Upper lobe of left lung (tissue), 6 donors: Measurements from ENCODE around the gene CD300A. TPM values are rescaled to one million over a fixed set of nuclear protein-coding genes. Genes with fewer than 3 reads are reported as not detected.
A peak's percentile ranks its signal among the peaks of the same experiment; 100 is the strongest.
"Not testable (repeated sequence)": the region's sequence is repeated elsewhere in the genome, so short reads cannot be mapped to it uniquely, and the experiment has no call there.

Source experiments
- ATAC-seq, 2 donors: fragments of 200-7000 bp; cut with Tn5 transposase; one replicate each; pipeline ENCODE4 v1.9.1; 2022; ENCODE audit warnings: mild to moderate bottlenecking in 2 of 2, moderate library complexity in 2 of 2; ENCODE audit not compliant: low FRiP score in 2 of 2
- DNase-seq, 2 donors: peaks; one replicate each; pipeline ENCODE4 v3.0.0-alpha.2; 2019 to 2020
- H3K27ac ChIP-seq, 4 donors: fragments of 200-600 bp; sonication (generic); one replicate each; pipeline ENCODE4 v1.5.1; 2016 to 2019
- H3K27me3 ChIP-seq, 4 donors: fragments of 200-600 bp; sonication (generic); one replicate each; pipeline ENCODE4 v1.5.1; 2017 to 2019
- H3K36me3 ChIP-seq, 4 donors: fragments of 200-600 bp; sonication (generic); one replicate each; pipeline ENCODE4 v1.5.1; 2016 to 2019
- H3K4me1 ChIP-seq, 4 donors: fragments of 200-600 bp; sonication (generic); one replicate each; pipeline ENCODE4 v1.5.1; 2018 to 2019
- H3K4me3 ChIP-seq, 4 donors: fragments of 200-600 bp; sonication (generic); one replicate each; pipeline ENCODE4 v1.5.1; 2017 to 2019; ENCODE audit warnings: mild to moderate bottlenecking in 2 of 4, moderate library complexity in 1 of 4
- H3K9me3 ChIP-seq, 4 donors: fragments of 200-600 bp; sonication (generic); one replicate each; pipeline ENCODE4 v1.5.1; 2018 to 2019
- CTCF ChIP-seq, 6 experiments: fragments of 450-650 bp in 4 of 6; fragments of 200-600 bp in 2 of 6; sonication (generic) in 2 of 6; IDR thresholded peaks; one replicate each; pipeline ENCODE4 v1.5.1; 2016 to 2019; ENCODE audit warnings: antibody characterized with exemption in 6 of 6
- EP300 ChIP-seq, 4 donors: sonication (generic); formaldehyde crosslinking; IDR thresholded peaks; one replicate each; pipeline ENCODE4 v1.5.1; 2017; ENCODE audit warnings: antibody characterized with exemption in 4 of 4, control low read depth in 2 of 4
- POLR2A ChIP-seq, 4 donors: fragments of 450-650 bp; IDR thresholded peaks; one replicate each; pipeline ENCODE4 v1.5.1; 2016 to 2017; ENCODE audit warnings: antibody characterized with exemption in 4 of 4, mild to moderate bottlenecking in 2 of 4
- POLR2AphosphoS5 ChIP-seq, 2 donors: sonication (generic); formaldehyde crosslinking; IDR thresholded peaks; one replicate each; pipeline ENCODE4 v1.5.1; 2017; ENCODE audit warnings: antibody characterized with exemption in 2 of 2
- WGBS, 2 donors: methylation state at CpG; one replicate each; pipeline ENCODE4 v1.1.5; 2017 to 2018; 5-methylcytosine and 5-hydroxymethylcytosine counted together
- total RNA-seq, 6 donors: library from RNA; depleted of rRNA in 4 of 6; stranded (reverse); fragments of >200 nt in 4 of 6; gene quantifications; one replicate each; pipeline versions ENCODE4 v1.1.0 to v1.2.1, GENCODE V29; 2016 to 2021
- donor health status: DM: no; HTN: no; CAD: no; lungs with moderate emphysema.
- donor health status: DM: no; HTN: yes; CAD: no; lungs with severe emphysema.

Gene CD300A
- total RNA-seq, 6 donors from 2014 or later: 10.7 to 26.5 (median 18.0) TPM

GRCh38 chr17:74514632-74515334, 48.3 kb downstream of the CD300A start:
- no peaks in the 10 kb centered on the region for H3K9me3 ChIP-seq
- peaks cover 0 to 6% (median 0%) of the 10 kb centered on the region in 4 donors for H3K4me1 ChIP-seq
- TF ChIP-seq CTCF (IDR thresholded peaks at IDR 0.05) (no peak), EP300 (IDR thresholded peaks at IDR 0.05) (no peak), POLR2AphosphoS5 (IDR thresholded peaks at IDR 0.05) (no peak), POLR2A (IDR thresholded peaks at IDR 0.05) (no peak)
- ATAC-seq: no peak
- H3K36me3 ChIP-seq: no peaks in the 10 kb centered on the region
- DNase-seq: no peak
- WGBS, 2 donors: 92 to 95% methylated on average over 10 of the region's 10 CpGs
- H3K27ac ChIP-seq: no peak overlapping the region
- no peak overlapping the region for H3K4me3 ChIP-seq
- no peaks in the 10 kb centered on the region for H3K27me3 ChIP-seq

GRCh38 chr17:74515941-74516340, 49.5 kb downstream of the CD300A start:
- no peaks in the 10 kb centered on the region for H3K27me3 ChIP-seq
- no peak for DNase-seq
- TF ChIP-seq POLR2AphosphoS5 (IDR thresholded peaks at IDR 0.05): no peak
- TF ChIP-seq EP300 (IDR thresholded peaks at IDR 0.05): no peak
- TF ChIP-seq CTCF (IDR thresholded peaks at IDR 0.05): no peak
- TF ChIP-seq POLR2A (IDR thresholded peaks at IDR 0.05): no peak
- H3K4me3 ChIP-seq: no peak overlapping the region
- no peak for ATAC-seq
- H3K36me3 ChIP-seq: no peaks in the 10 kb centered on the region
- H3K4me1 ChIP-seq: peaks cover 0 to 6% (median 0%) of the 10 kb centered on the region in 4 donors
- 74 to 84% methylated on average over 4 of the region's 4 CpGs for WGBS, 2 donors
- H3K27ac ChIP-seq: no peak overlapping the region
- H3K9me3 ChIP-seq: no peaks in the 10 kb centered on the region

GRCh38 chr17:74516561-74517328, 50.3 kb downstream of the CD300A start:
- Histone ChIP-seq H3K36me3 (no peaks in the 10 kb centered on the region), H3K4me1 (peaks cover 0 to 6% (median 0%) of the 10 kb centered on the region in 4 donors), H3K9me3 (no peaks in the 10 kb centered on the region), H3K27ac (no peak overlapping the region), H3K4me3 (no peak overlapping the region), H3K27me3 (no peaks in the 10 kb centered on the region)
- ATAC-seq (no peak), DNase-seq (no peak)
- TF ChIP-seq EP300 (IDR thresholded peaks at IDR 0.05) (no peak), CTCF (IDR thresholded peaks at IDR 0.05) (no peak), POLR2AphosphoS5 (IDR thresholded peaks at IDR 0.05) (no peak)
- WGBS, 2 donors: 84 to 92% methylated on average over 3 of the region's 3 CpGs

- not testable (repeated sequence) for H3K27ac ChIP-seq, H3K27me3 ChIP-seq, H3K4me3 ChIP-seq, DNase-seq, H3K9me3 ChIP-seq, ATAC-seq, H3K36me3 ChIP-seq, H3K4me1 ChIP-seq
- WGBS, 2 donors: 89 to 93% methylated on average over 6 of the region's 6 CpGs
Observed at GRCh38 chr17:74518413-74518981, 52.1 kb downstream of the CD300A start.

- Histone ChIP-seq H3K36me3 (no peaks in the 10 kb centered on the region), H3K9me3 (peaks cover 0 to 10% (median 2%) of the 10 kb centered on the region in 4 donors), H3K27ac (peak overlapping the region; percentile 64 to 88 (median 82)), H3K4me3 (no peak overlapping the region), H3K4me1 (no peaks in the 10 kb centered on the region), H3K27me3 (no peaks in the 10 kb centered on the region)
- ATAC-seq (peak in 1 of 2 donors; percentile 74), DNase-seq (peak in 1 of 2 donors; percentile 71)
- 51 to 68% methylated on average over 3 of the region's 3 CpGs for WGBS, 2 donors
- TF ChIP-seq EP300 (IDR thresholded peaks at IDR 0.05) (no peak), POLR2A (IDR thresholded peaks at IDR 0.05) (no peak), POLR2AphosphoS5 (IDR thresholded peaks at IDR 0.05) (no peak), CTCF (IDR thresholded peaks at IDR 0.05) (no peak)
Observed at GRCh38 chr17:74520016-74520434, 53.6 kb downstream of the CD300A start.
